Ishikawa (cell line): ENCODE results near the gene TSPAN18.

Experiments used
- CEBPB ChIP-seq: IDR thresholded peaks from 2 replicates; pipeline ENCODE4 v1.6.1; 2012
- CREB1 ChIP-seq: IDR thresholded peaks from 2 replicates; pipeline ENCODE4 v1.6.1; 2012; ENCODE audit warnings: low read depth
- EGR1 ChIP-seq: IDR thresholded peaks from 2 replicates; pipeline ENCODE4 v1.6.1; 2012
- EP300 ChIP-seq: IDR thresholded peaks from 2 replicates; pipeline ENCODE4 v1.6.1; 2012; ENCODE audit warnings: borderline replicate concordance
- FOXM1 ChIP-seq: IDR thresholded peaks from 2 replicates; pipeline ENCODE4 v1.6.1; 2012; ENCODE audit warnings: low read depth, borderline replicate concordance
- NFIC ChIP-seq: IDR thresholded peaks from 2 replicates; pipeline ENCODE4 v1.6.1; 2012
- RAD21 ChIP-seq: IDR thresholded peaks from 2 replicates; pipeline ENCODE4 v1.6.1; 2012; ENCODE audit warnings: low read depth
- TAF1 ChIP-seq: IDR thresholded peaks from 2 replicates; pipeline ENCODE4 v1.6.1; 2012; ENCODE audit warnings: low read depth, mild to moderate bottlenecking
- TCF12 ChIP-seq: IDR thresholded peaks from 2 replicates; pipeline ENCODE4 v1.6.1; 2012; ENCODE audit warnings: low read depth
- TEAD4 ChIP-seq: IDR thresholded peaks from 2 replicates; pipeline ENCODE4 v1.6.1; 2012
- YY1 ChIP-seq: IDR thresholded peaks from 2 replicates; pipeline ENCODE4 v1.6.1; 2012; ENCODE audit warnings: low read depth
- ZBTB7A ChIP-seq: IDR thresholded peaks from 2 replicates; pipeline ENCODE4 v1.6.1; 2012; ENCODE audit warnings: low read depth
- TF ChIP-seq, protein P1 (sequence below): IDR thresholded peaks from 2 replicates; pipeline ENCODE4 v1.6.1; 2012; ENCODE audit warnings: low read depth, mild to moderate bottlenecking
- TF ChIP-seq, protein P2 (sequence below): IDR thresholded peaks from 2 replicates; pipeline ENCODE4 v1.6.1; 2012
- TF ChIP-seq, protein P3 (sequence below): IDR thresholded peaks from 2 replicates; pipeline ENCODE4 v1.6.1; 2012

Gene TSPAN18

DNA sequence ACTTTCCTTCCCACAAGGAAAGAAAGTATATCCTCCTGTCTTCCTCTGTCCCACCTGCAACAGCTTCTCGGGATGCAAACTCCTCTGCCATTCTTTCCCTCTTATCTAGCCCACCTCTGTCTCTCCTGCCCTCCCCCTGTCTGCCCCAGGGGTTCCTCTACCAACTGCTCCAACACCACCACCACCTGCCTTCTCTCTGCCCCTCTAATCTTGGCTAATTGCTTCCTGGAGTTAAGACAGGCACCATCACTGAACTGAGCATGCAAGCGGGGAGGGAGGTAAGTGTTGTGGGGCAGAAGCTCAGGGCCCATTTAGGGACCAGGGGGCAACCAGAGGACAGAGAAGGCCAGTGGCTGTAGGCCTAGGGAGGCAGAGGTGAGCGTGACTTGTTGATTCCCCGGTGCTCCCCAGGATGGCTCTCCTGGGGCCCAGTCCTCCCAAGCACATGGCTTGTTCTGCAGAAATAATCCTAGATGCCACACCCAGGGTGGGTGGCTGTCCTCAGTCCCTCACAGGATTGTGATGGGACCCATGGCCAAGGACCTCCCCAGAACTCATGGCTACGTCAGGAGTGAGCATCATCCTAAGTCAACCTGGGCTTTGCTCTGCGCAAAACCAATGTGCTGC is 112.8 kb downstream of the TSPAN18 start:
- TF ChIP-seq TEAD4: no peak
- TF ChIP-seq TAF1: no peak
- TF ChIP-seq, protein P1, sequence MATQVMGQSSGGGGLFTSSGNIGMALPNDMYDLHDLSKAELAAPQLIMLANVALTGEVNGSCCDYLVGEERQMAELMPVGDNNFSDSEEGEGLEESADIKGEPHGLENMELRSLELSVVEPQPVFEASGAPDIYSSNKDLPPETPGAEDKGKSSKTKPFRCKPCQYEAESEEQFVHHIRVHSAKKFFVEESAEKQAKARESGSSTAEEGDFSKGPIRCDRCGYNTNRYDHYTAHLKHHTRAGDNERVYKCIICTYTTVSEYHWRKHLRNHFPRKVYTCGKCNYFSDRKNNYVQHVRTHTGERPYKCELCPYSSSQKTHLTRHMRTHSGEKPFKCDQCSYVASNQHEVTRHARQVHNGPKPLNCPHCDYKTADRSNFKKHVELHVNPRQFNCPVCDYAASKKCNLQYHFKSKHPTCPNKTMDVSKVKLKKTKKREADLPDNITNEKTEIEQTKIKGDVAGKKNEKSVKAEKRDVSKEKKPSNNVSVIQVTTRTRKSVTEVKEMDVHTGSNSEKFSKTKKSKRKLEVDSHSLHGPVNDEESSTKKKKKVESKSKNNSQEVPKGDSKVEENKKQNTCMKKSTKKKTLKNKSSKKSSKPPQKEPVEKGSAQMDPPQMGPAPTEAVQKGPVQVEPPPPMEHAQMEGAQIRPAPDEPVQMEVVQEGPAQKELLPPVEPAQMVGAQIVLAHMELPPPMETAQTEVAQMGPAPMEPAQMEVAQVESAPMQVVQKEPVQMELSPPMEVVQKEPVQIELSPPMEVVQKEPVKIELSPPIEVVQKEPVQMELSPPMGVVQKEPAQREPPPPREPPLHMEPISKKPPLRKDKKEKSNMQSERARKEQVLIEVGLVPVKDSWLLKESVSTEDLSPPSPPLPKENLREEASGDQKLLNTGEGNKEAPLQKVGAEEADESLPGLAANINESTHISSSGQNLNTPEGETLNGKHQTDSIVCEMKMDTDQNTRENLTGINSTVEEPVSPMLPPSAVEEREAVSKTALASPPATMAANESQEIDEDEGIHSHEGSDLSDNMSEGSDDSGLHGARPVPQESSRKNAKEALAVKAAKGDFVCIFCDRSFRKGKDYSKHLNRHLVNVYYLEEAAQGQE: no peak
- no peak for TF ChIP-seq RAD21
- no peak for TF ChIP-seq YY1
- TF ChIP-seq, protein P2, sequence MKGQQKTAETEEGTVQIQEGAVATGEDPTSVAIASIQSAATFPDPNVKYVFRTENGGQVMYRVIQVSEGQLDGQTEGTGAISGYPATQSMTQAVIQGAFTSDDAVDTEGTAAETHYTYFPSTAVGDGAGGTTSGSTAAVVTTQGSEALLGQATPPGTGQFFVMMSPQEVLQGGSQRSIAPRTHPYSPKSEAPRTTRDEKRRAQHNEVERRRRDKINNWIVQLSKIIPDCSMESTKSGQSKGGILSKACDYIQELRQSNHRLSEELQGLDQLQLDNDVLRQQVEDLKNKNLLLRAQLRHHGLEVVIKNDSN: no peak

DNA sequence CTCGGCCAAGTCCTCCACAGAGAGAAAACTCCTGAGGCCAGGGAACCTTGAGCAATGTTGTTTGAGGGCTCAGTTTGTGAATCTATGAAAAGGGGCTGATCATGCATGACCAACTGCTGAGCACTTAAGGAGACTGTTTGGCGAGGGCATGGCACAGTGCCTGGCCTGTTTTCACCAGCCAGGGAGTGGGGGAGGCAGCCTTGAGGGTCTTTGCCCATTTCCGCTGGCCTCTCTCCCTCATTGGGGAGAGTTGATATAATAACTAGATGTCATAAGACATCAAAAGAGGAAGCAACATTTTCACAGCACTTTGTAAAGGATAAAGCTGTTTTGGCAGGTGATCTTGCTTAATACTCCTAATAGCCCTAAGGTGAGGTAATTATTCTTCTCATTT is 113.3 kb downstream of the TSPAN18 start:
- TF ChIP-seq FOXM1: no peak
- TF ChIP-seq EGR1: no peak
- no peak for TF ChIP-seq RAD21
- no peak for TF ChIP-seq ZBTB7A
- TF ChIP-seq TEAD4: no peak
- TF ChIP-seq CEBPB: no peak
- no peak for TF ChIP-seq YY1
- TF ChIP-seq, protein P2: no peak
- no peak for TF ChIP-seq NFIC
- TF ChIP-seq, protein P3, sequence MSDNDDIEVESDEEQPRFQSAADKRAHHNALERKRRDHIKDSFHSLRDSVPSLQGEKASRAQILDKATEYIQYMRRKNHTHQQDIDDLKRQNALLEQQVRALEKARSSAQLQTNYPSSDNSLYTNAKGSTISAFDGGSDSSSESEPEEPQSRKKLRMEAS: no peak
- TF ChIP-seq EP300: no peak
- TF ChIP-seq, protein P1: no peak
- no peak for TF ChIP-seq CREB1
- TF ChIP-seq TAF1: no peak
- TF ChIP-seq TCF12: no peak

DNA sequence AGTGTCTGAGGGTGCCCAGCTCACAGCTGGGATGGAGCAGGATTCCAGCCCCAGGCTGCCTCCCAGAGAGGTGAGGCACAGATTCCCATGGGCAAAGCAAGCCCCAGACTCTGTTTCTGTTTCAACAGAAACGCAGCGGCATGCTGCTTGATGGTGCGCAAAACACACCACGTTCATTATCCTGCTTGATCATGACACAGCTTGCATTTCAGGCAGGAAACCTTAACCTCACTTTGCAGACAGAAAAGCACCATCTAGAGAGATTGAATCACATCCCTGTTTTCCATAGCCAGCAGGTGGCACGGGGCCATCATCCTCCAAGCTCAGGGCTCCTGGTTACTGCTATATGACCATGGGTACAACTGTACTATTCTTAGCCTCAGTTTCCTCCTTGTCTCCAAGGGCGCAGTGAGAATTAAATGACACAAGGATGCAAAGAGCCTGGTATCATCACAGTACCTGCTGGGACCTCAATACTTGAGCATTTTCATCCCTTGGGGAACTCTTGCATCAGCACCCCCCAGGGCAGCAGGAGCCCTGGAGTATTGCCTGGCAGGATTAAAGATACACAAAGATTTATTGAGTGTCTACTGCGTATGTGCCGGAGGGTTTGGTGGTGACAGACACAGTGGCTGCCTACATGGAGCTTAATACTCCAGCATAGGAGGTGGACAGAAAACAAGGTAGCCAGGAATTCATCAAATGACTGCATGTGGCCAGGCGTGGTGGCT is 113.9 kb downstream of the TSPAN18 start:
- TF ChIP-seq ZBTB7A: no peak
- TF ChIP-seq, protein P1: no peak
- TF ChIP-seq NFIC: no peak
- TF ChIP-seq EP300: no peak
- no peak for TF ChIP-seq YY1
- no peak for TF ChIP-seq TAF1
- no peak for TF ChIP-seq RAD21
- no peak for TF ChIP-seq EGR1
- TF ChIP-seq CREB1: no peak
- TF ChIP-seq CEBPB: no peak
- TF ChIP-seq, protein P2: no peak
- no peak for TF ChIP-seq TEAD4
- TF ChIP-seq TCF12: no peak
- TF ChIP-seq, protein P3: no peak
- no peak for TF ChIP-seq FOXM1

DNA sequence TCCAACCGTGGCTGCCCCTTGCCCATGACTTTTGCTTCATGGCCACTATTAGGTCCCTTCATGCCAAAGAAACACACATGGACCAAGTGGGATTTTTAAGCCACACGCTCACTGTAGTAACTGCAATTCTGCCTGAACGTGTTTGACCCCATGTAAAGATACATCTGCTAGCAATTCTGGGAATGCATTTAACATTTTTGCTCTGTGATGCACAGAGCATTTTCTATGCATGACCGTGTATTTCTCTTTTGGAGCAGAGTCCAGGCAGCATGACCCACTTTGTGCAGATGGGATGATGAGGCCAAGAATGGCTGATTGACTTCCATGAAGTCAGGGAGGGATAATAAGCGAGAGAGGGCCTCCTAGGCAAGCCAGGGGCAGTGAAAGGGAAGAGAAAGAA is 115.5 kb downstream of the TSPAN18 start:
- TF ChIP-seq FOXM1 (no peak), TEAD4 (peak; percentile 55; the same call in 1 of the 2 replicates), CREB1 (no peak), EP300 (no peak)
